ENCODE data around the gene MIA2. TPM values are rescaled to one million over a fixed set of nuclear protein-coding genes. Genes with fewer than 3 reads are reported as not detected.
A peak's percentile ranks its signal among the peaks of the same experiment; 100 is the strongest.
"Not testable (repeated sequence)": the region's sequence is repeated elsewhere in the genome, so short reads cannot be mapped to it uniquely, and the experiment has no call there.

Gene MIA2
- total RNA-seq, 1 experiment from 2014 or later, result 18.3 TPM

DNA sequence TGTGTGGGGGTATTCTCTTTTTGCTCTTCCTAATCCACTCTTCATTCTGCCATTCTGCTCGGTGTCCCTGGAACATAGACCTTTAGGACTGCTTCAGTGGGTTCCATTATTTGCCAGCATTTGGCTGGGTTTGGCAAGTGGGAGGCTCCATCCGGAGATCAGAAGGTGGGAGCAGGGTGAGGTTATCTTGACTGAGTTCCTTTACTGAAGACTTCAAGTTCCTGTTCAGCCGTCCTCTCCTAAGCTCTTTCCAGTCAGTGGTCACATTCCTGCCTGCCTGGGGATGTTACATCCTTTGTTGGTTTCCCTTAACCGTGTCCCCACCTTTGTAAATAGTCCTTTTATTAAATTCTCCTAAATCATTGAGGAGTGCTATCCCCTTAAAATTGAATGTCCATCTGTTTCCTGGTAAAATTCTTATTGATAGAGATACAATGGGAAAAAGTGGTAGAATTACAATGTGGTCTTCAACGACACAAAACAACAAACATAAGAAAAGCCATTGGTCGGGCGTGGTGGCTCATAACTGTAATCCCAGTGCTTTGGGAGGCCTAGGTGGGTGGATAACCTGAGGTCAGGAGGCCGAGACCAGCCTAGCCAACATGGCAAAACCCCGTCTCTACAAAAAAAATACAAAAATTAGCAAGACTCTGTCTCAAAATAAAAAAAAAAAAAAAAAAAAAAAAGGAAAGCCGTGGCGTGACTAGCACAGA is 5.0 kb upstream of the MIA2 start:
- in situ Hi-C loops (cut with HindIII; ENCODE audit: low pct_unique_long_range_greater_than_20kb, low sequenced_read_pairs), result no loop called here
- DNase-seq (ENCODE audit: low read depth), result no peak

DNA sequence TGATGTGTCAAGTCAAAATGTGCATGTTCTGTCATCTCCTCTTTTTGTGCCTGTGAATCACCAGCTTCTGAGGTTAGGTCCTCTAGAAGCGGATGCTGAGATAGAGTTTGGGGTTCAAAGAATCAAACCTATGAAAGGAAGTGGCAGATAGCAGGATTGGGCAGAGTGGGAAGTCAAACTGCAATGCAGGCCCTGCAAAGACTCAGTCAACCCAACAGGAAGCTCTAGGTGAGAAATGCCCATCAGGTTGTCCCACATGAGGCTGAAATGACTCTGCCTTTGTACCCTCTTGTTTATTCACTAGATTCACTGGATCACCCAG is 4.5 kb upstream of the MIA2 start:
- DNase-seq (ENCODE audit: low read depth), result no peak
- in situ Hi-C loops (cut with HindIII; ENCODE audit: low pct_unique_long_range_greater_than_20kb, low sequenced_read_pairs), result no loop called here

DNA sequence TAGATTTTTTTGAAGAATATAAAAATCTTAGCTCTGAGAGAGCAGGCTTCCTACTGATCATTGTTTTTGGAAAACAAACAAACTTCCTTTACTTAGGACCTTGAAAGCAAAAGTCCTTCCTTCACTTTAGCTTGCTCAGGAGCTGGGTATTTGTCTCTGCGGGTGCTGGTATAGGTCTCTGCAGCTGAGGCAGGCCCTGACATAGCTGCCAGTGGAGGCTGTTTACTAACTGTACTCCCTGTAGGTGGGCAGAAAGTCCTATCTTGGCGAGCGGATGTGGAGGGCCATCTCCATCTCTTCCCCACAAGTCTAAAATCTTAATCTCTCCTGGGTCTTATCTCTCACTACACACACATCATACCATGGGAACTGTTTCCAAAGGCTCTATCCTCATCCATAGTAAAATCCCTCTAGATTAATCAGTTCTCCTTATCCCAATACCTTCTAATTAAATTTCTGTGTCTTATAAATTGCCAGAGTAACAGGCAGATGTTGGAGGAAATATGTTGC is 4.1 kb upstream of the MIA2 start:
- in situ Hi-C loops (cut with HindIII; ENCODE audit: low pct_unique_long_range_greater_than_20kb, low sequenced_read_pairs), result no loop called here

GRCh38 chr14:39230416-39231035 is 3.2 kb upstream of the MIA2 start:
- DNase-seq (ENCODE audit: low read depth), result no peak
- in situ Hi-C loops (cut with HindIII; ENCODE audit: low pct_unique_long_range_greater_than_20kb, low sequenced_read_pairs), result no loop called here

More for the DNA sequence above, 4.1 kb upstream of the MIA2 start:
- DNase-seq (ENCODE audit: low read depth), result no peak

GRCh38 chr14:39231751-39232553 is 1.8 kb upstream of the MIA2 start:
- peak; percentile 40 for DNase-seq (ENCODE audit: low read depth)
- in situ Hi-C loops (cut with HindIII; ENCODE audit: low pct_unique_long_range_greater_than_20kb, low sequenced_read_pairs), result not testable (repeated sequence)

DNA sequence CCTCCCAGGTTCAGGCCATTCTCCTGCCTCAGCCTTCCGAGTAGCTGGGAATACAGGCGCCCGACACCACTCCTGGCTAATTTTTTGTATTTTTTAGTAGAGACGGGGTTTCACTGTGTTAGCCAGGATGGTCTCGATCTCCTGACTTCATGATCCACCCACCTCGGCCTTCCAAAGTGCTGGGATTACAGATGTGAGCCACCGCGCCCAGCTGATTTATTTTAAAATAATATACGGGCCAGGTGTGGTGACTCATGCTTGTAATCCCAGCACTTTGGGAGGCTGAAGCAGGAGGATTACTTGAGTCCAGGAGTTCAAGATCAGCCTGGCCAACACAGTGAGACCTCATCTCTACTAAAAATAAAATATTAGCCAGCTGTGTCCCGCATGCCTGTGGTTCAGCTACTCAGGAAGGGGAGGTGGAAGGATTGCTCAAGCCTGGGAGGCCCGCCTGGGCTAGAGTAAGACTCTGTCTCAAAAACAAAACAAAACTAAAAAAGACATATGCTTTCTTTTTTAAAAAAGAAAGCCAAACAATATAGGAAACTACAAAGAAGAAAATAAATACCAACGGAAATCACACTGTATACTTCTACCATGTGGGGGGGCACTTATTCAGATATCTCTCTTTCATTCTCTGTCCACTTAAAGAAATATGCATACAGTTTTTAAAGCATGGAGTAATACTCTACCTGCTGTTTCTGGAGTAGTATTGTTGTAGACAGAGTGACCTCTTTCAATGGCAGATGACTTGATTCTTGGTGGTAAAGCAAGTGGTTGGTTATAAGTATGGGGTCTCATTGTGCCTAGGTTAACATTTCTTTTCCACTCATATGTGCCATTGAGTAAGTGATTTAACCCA is 930 bp upstream of the MIA2 start:
- DNase-seq (ENCODE audit: low read depth), result peak; percentile 21
- in situ Hi-C loops (cut with HindIII; ENCODE audit: low pct_unique_long_range_greater_than_20kb, low sequenced_read_pairs), result no loop called here

DNA sequence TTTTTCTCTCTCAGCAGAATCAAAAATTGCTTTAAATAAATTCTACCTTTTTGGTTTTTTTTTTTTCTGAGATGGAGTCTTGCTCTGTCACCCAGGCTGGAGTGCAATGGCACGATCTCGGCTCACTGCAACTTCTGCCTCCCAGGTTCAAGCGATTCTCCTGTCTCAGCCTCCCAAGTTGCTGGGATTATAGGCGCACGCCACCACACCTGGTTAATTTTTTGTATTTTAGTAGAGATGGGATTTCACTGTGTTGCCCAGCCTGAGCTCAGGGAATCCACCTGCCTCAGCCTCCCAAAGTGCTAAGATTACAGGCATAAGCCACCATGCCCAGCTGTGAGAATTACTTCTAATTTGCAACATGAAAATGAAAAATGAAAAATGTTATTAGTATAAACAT is 1.3 kb downstream of the MIA2 start:
- in situ Hi-C loops (cut with HindIII; ENCODE audit: low pct_unique_long_range_greater_than_20kb, low sequenced_read_pairs); DNase-seq (ENCODE audit: low read depth): not testable (repeated sequence)

- DNase-seq (ENCODE audit: low read depth); in situ Hi-C loops (cut with HindIII; ENCODE audit: low pct_unique_long_range_greater_than_20kb, low sequenced_read_pairs): not testable (repeated sequence)
These were observed 1.8 kb downstream of the MIA2 start for GRCh38 chr14:39235466-39235865.

DNA sequence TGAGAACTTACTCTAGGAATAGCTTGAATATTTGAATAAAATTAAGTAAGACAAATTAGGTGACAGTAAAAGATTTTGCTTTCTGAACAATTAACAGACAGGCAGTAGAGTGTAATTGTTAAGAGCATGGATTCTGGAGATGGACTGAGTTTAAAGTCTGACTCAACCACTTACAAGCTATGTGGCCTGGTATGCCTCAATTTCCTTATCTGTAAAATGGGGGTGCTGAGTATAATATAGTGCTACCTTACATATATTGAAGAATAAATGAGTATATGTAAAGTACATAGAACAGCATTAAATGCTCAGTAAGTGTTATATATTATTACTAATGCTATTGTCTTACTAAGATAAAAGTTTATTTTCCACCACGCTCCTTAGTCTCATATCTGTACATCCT is 7.1 kb downstream of the MIA2 start:
- in situ Hi-C loops (cut with HindIII; ENCODE audit: low pct_unique_long_range_greater_than_20kb, low sequenced_read_pairs), result no loop called here
- DNase-seq (ENCODE audit: low read depth), result no peak

DNA sequence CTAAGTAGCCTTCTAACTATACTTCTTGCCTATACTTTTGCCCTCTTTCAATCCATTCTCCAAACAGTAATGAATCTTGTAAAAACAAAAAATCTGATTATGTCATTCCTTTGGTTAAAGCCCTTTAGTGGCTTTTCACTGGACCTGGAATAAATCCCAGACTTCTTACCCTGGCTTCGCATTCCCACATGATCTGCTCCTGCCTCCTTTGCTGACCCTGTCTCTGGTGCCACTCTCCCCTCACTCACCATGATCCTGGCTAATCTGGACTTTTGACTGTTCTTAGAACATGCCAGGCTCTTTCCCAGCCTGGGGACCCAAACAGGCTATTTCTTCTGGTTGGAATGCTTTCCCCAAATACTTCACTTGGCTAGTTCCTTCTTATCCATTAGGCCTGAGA is 7.9 kb downstream of the MIA2 start:
- no peak for DNase-seq (ENCODE audit: low read depth)
- in situ Hi-C loops (cut with HindIII; ENCODE audit: low pct_unique_long_range_greater_than_20kb, low sequenced_read_pairs), result no loop called here

GRCh38 chr14:39243831-39244230 is 10.1 kb downstream of the MIA2 start:
- no peak for DNase-seq (ENCODE audit: low read depth)
- in situ Hi-C loops (cut with HindIII; ENCODE audit: low pct_unique_long_range_greater_than_20kb, low sequenced_read_pairs), result no loop called here

DNA sequence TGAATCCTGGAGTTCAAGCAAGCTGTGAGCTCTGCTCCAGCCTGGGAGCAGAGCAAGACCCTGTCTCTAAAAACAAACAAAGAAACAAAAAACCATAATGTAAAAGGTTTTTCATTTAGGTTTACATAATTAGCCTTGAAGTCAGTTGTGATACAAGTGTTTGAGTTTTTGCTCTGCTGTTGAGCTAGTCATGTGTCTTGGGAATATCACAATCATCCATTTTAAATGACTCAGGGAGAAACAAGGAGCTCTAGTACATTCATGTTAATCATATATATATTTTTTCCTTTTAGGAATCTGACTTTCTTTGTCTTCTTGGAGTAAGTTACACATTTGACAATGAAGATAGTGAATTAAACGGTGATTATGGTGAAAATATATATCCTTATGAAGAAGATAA is 12.9 kb downstream of the MIA2 start:
- in situ Hi-C loops (cut with HindIII; ENCODE audit: low pct_unique_long_range_greater_than_20kb, low sequenced_read_pairs), result no loop called here
- DNase-seq (ENCODE audit: low read depth), result no peak

DNA sequence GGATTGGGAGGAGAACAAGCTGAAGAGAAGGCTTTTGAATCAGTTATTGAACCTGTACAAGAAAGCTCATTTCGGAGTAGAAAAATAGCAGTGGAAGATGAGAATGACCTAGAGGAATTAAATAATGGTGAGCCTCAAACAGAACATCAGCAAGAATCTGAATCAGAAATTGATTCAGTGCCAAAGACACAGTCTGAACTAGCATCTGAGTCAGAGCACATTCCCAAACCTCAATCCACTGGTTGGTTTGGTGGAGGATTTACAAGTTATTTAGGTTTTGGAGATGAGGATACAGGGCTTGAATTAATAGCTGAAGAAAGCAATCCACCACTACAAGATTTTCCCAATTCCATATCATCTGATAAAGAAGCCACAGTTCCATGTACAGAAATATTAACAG is 13.5 kb downstream of the MIA2 start:
- in situ Hi-C loops (cut with HindIII; ENCODE audit: low pct_unique_long_range_greater_than_20kb, low sequenced_read_pairs), result no loop called here
- no peak for DNase-seq (ENCODE audit: low read depth)

DNA sequence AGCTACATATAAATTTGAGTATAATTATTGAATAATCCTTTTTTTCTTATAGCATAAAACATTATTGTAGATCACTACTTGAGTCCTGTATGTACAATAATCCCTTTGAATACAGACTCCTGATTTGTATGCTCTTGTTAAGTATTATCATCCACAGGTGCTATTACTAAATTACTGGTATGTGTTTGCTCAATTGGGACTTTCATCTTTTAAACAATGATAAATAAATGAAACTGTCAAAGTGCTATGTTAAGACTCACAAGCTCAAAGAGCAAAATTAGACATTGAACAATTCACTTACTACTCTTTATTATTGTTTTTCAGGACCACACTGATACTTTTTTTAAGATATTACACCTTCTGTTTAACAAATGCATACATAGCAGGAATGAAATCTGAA is 17.8 kb downstream of the MIA2 start:
- in situ Hi-C loops (cut with HindIII; ENCODE audit: low pct_unique_long_range_greater_than_20kb, low sequenced_read_pairs), result no loop called here
- DNase-seq (ENCODE audit: low read depth), result no peak

GRCh38 chr14:39257388-39257787 is 23.7 kb downstream of the MIA2 start:
- in situ Hi-C loops (cut with HindIII; ENCODE audit: low pct_unique_long_range_greater_than_20kb, low sequenced_read_pairs); DNase-seq (ENCODE audit: low read depth): not testable (repeated sequence)

GRCh38 chr14:39258782-39259545 is 25.2 kb downstream of the MIA2 start:
- DNase-seq (ENCODE audit: low read depth), result no peak
- in situ Hi-C loops (cut with HindIII; ENCODE audit: low pct_unique_long_range_greater_than_20kb, low sequenced_read_pairs), result no loop called here

GRCh38 chr14:39260161-39260560 is 26.4 kb downstream of the MIA2 start:
- DNase-seq (ENCODE audit: low read depth); in situ Hi-C loops (cut with HindIII; ENCODE audit: low pct_unique_long_range_greater_than_20kb, low sequenced_read_pairs): not testable (repeated sequence)

- DNase-seq (ENCODE audit: low read depth); in situ Hi-C loops (cut with HindIII; ENCODE audit: low pct_unique_long_range_greater_than_20kb, low sequenced_read_pairs): not testable (repeated sequence)
These were observed 28.5 kb downstream of the MIA2 start for GRCh38 chr14:39262214-39262613.

All from Caki2 (cell line).